NCI-H2107 treated with DMSO at 0.1 percent for 48 hours (cell line): Measurements from ENCODE around the gene DHFR2.

Experiments
- DNase-seq: peaks from one replicate; lab custom pipeline; 2025; ENCODE audit not compliant: unreplicated experiment; lab: John Stamatoyannopoulos, UW

The DHFR2 gene

GRCh38 chr3:94008253-94008652, 54.5 kb downstream of the DHFR2 start:
- DNase-seq: no peak
